HG03064 (cell line): ENCODE results near the gene URM1.

ENCODE experiments used
- ATAC-seq: cut with Tn5 transposase; IDR thresholded peaks from one replicate; pipeline ENCODE4 v1.9.1; 2021; ENCODE audit warnings: low read depth; ENCODE audit not compliant: unreplicated experiment

The URM1 gene

GRCh38 chr9:128344931-128345605 lies 26.1 kb upstream of the URM1 start:
- ATAC-seq, result no peak

GRCh38 chr9:128349125-128349524 lies 22.0 kb upstream of the URM1 start:
- no peak for ATAC-seq

GRCh38 chr9:128349772-128350171 lies 21.4 kb upstream of the URM1 start:
- ATAC-seq, result no peak

GRCh38 chr9:128355451-128355850 lies 15.7 kb upstream of the URM1 start:
- no peak for ATAC-seq

- no peak for ATAC-seq
Measured at GRCh38 chr9:128358090-128358489, 13.1 kb upstream of the URM1 start.

GRCh38 chr9:128358861-128359260 lies 12.3 kb upstream of the URM1 start:
- ATAC-seq, result no peak

- ATAC-seq, result no peak
Measured at GRCh38 chr9:128360826-128361225, 10.3 kb upstream of the URM1 start.

- ATAC-seq, result no peak
Measured at GRCh38 chr9:128361296-128361985, 9.7 kb upstream of the URM1 start.

GRCh38 chr9:128361986-128362646 lies 9.1 kb upstream of the URM1 start:
- no peak for ATAC-seq

GRCh38 chr9:128362774-128363173 lies 8.4 kb upstream of the URM1 start:
- no peak for ATAC-seq

GRCh38 chr9:128365525-128365924 lies 5.6 kb upstream of the URM1 start:
- no peak for ATAC-seq

- no peak for ATAC-seq
Measured at GRCh38 chr9:128369024-128369706, 2.0 kb upstream of the URM1 start.

GRCh38 chr9:128370367-128370751 lies 815 bp upstream of the URM1 start:
- peak; percentile 6 for ATAC-seq

- ATAC-seq, result no peak
Measured at GRCh38 chr9:128371630-128372117, 500 bp downstream of the URM1 start.

- ATAC-seq, result no peak
Measured at GRCh38 chr9:128372188-128372641, 1.0 kb downstream of the URM1 start.

GRCh38 chr9:128372784-128373183 lies 1.6 kb downstream of the URM1 start:
- no peak for ATAC-seq

GRCh38 chr9:128374221-128374675 lies 3.1 kb downstream of the URM1 start:
- no peak for ATAC-seq

GRCh38 chr9:128375865-128376264 lies 4.7 kb downstream of the URM1 start:
- ATAC-seq, result no peak

GRCh38 chr9:128382261-128382660 lies 11.1 kb downstream of the URM1 start:
- ATAC-seq, result no peak

GRCh38 chr9:128383007-128383753 lies 12.0 kb downstream of the URM1 start:
- no peak for ATAC-seq
